Heart left ventricle (tissue), 13 donors: ENCODE results near the gene EFNB3.

ENCODE experiments used
- POLR2A ChIP-seq, 2 donors: fragments of 450-650 bp; IDR thresholded peaks; one replicate each; pipeline ENCODE4 v1.6.1; 2017; ENCODE audit warnings: antibody characterized with exemption in 2 of 2, mild to moderate bottlenecking in 2 of 2, moderate library complexity in 2 of 2
- TF ChIP-seq, protein P1 (sequence below), 12 donors: fragments of 200-600 bp; sonication (generic) in 4 of 12; IDR thresholded peaks; one replicate each; pipeline versions ENCODE4 v1.5.0 to v1.8.0; 2018 to 2022; ENCODE audit warnings: antibody characterized with exemption in 12 of 12, mild to moderate bottlenecking in 5 of 12
- donor health status: ischemic (EF 13 %, LVEDD 7.1; RV severe dilation, severe dysfunction).
- donor health status: DM: no; HTN: yes; CAD: no.
- donor health status: DM: no; HTN: no; CAD: no.
- donor health status: ischemic (EF 25% LVEDD 6.9; RV normal size, moderate dysfunction).
- donor health status: ischemic (EF 25% LVEDD 5.7; RV mildly dilated, moderate dysfunction).
- donor health status: ischemic (EF 35%, LVEDD 5.7; RV mildly dilated, moderate dysfunction).
- donor health status: nonischemic (EF 11% LVEDD 7.7; RV severe dilation, severe dysfunction).
- donor health status: DM: yes; HTN: yes; CAD: no.
- donor health status: PGD.
- donor health status: ischemic (EF 29% LVEDD 5.4; RV normal size, mild dysfunction).
- donor health status: nonischemic (EF 23%, LVEDD 6.1; RV moderate dilation, normal function).

GRCh38 chr17:7756968-7757367, 52.0 kb downstream of the EFNB3 start:
- TF ChIP-seq, protein P1, sequence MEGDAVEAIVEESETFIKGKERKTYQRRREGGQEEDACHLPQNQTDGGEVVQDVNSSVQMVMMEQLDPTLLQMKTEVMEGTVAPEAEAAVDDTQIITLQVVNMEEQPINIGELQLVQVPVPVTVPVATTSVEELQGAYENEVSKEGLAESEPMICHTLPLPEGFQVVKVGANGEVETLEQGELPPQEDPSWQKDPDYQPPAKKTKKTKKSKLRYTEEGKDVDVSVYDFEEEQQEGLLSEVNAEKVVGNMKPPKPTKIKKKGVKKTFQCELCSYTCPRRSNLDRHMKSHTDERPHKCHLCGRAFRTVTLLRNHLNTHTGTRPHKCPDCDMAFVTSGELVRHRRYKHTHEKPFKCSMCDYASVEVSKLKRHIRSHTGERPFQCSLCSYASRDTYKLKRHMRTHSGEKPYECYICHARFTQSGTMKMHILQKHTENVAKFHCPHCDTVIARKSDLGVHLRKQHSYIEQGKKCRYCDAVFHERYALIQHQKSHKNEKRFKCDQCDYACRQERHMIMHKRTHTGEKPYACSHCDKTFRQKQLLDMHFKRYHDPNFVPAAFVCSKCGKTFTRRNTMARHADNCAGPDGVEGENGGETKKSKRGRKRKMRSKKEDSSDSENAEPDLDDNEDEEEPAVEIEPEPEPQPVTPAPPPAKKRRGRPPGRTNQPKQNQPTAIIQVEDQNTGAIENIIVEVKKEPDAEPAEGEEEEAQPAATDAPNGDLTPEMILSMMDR (IDR thresholded peaks at IDR 0.05), result no peak
- TF ChIP-seq POLR2A (IDR thresholded peaks at IDR 0.05), result no peak
